GM10248 (cell line): Measurements from ENCODE around the gene BOD1.

ENCODE experiments used
- CTCF ChIA-PET: fragments of 300-600 bp; sonication (Branson Sonifier 250); formaldehyde crosslinking; extraction: SDS; loops from one replicate; lab custom pipeline; 2021; ENCODE audit warnings: antibody characterized with exemption; lab: Yijun Ruan, JAX
- POLR2A ChIA-PET: fragments of 350-650 bp; sonication (Branson Sonifier 250); formaldehyde crosslinking; extraction: SDS; loops from one replicate; lab custom pipeline; 2020; ENCODE audit warnings: antibody characterized with exemption; lab: Yijun Ruan, JAX
- DNase-seq: peaks from one replicate; pipeline ENCODE4 v3.0.0; 2012; ENCODE audit errors: extremely low spot score
- TF ChIP-seq, protein P1 (sequence below): IDR thresholded peaks from 2 replicates; pipeline ENCODE4 v1.5.1; 2012; ENCODE audit warnings: mild to moderate bottlenecking, low read depth; ENCODE audit errors: extremely low read depth, missing control alignments, control extremely low read depth

Gene BOD1

DNA sequence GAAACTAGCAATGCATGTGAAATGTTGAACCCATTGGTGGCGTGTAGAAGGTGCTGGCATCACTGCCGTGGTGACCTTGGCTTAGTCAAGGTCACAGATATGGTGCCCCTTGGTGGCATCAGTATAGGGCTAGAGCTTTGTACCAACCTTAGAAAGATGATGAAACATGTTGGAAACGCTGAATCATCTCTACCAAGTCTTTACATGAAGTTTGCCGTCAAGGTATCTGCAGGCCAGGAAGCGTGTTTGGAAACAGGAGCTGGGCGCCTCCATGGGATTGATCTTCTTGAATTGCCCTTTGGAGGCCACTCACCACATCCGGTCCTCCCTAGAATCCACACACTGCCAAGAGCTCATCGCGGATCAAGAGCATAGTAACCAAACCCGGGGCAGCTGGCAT is 16.9 kb upstream of the BOD1 start:
- TF ChIP-seq, protein P1, sequence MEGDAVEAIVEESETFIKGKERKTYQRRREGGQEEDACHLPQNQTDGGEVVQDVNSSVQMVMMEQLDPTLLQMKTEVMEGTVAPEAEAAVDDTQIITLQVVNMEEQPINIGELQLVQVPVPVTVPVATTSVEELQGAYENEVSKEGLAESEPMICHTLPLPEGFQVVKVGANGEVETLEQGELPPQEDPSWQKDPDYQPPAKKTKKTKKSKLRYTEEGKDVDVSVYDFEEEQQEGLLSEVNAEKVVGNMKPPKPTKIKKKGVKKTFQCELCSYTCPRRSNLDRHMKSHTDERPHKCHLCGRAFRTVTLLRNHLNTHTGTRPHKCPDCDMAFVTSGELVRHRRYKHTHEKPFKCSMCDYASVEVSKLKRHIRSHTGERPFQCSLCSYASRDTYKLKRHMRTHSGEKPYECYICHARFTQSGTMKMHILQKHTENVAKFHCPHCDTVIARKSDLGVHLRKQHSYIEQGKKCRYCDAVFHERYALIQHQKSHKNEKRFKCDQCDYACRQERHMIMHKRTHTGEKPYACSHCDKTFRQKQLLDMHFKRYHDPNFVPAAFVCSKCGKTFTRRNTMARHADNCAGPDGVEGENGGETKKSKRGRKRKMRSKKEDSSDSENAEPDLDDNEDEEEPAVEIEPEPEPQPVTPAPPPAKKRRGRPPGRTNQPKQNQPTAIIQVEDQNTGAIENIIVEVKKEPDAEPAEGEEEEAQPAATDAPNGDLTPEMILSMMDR, result no peak
- no peak for DNase-seq
- ChIA-PET CTCF (interaction anchor here (1.0 to 2.1 kb wide), 9 partner anchors 10 to 341 kb away, joined by 3 to 13 read pairs (median 4); partner anchors contain the start of gene BOD1), POLR2A (no interaction called here)

DNA sequence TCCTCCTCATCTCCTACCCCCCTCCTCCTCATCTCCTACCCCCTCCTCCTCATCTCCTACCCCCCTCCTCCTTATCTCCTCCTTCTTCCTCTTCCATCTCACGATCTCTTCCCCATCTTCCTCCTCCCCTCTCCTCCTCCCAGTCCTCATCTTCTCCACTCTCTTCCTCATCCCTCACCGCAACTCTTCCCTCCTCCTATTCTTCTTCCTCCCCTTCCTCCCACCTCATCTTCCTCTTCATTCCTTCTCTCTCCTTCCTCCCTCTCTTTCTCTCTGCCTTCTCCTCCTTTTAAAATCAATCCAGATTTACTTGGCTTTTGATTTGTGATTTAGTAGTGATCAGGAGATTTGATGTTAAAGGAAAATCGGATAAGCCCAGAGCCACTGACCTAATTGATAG is 15.0 kb upstream of the BOD1 start:
- no peak for DNase-seq
- POLR2A ChIA-PET, result no interaction called here
- CTCF ChIA-PET, result interaction anchor here (1.4 kb wide), 1 partner anchor 59 kb away, joined by 3 read pairs; no protein-coding TSS in a partner anchor
- TF ChIP-seq, protein P1, result no peak

DNA sequence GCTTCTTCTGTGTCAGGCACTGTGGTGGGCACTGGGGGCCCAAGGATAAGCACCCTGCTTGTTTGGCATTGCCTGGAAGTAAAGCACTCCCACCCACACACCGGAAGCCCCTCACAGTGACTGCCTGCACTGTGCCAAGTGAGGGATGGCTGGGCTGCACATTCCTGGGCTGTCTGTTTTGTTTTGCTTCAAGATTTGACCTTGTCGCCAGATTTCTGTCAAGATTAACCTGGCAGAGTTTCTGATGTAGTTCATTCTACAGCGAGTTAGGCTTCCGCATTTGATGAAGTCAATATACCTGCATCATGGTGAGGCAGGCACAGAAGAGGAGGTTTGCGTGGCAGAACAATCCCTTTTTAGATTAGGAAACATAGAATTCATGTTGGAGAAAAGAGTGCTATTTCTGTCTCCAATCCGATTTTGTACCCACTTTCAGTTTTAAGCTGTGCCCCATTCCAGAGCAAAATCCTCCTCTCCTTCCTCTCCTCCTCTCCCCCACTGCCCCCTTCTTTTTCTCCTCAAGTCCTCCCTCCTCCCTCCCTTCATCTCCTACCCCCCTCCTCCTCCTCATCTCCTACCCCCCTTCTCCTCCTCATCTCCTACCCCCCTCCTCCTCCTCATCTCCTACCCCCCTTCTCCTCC is 14.4 kb upstream of the BOD1 start:
- ChIA-PET POLR2A (no interaction called here), CTCF (interaction anchor here (1.1 to 6.0 kb wide), 6 partner anchors 11 to 350 kb away, joined by 3 to 63 read pairs (median 10); partner anchors contain the start of gene BOD1)
- no peak for DNase-seq
- TF ChIP-seq, protein P1, result no peak

DNA sequence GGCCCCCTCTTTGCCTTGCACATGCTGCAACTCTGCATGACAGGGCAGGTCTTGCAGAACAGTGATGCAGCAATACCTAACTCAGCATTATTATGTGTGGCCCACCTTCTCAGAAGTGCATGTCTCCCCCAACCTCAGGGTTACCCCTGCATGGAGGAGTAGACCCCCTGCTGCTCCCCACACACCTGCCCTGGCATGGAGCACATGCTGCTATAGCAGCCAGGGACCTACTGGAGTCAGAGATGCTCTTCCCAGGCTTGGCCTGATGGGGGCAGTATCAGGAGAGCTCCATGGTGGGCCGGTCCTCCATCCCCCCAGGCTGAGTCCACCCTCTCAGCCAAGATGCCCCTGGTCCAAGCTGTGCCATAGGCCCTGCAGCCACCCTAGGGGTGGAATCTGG is 13.2 kb upstream of the BOD1 start:
- peak; percentile 62 for DNase-seq
- TF ChIP-seq, protein P1, result peak; percentile 35
- CTCF ChIA-PET, result interaction anchor here (0.8 to 6.0 kb wide), 19 partner anchors 9 to 351 kb away, joined by 3 to 63 read pairs (median 6); partner anchors contain the start of gene BOD1
- POLR2A ChIA-PET, result no interaction called here

DNA sequence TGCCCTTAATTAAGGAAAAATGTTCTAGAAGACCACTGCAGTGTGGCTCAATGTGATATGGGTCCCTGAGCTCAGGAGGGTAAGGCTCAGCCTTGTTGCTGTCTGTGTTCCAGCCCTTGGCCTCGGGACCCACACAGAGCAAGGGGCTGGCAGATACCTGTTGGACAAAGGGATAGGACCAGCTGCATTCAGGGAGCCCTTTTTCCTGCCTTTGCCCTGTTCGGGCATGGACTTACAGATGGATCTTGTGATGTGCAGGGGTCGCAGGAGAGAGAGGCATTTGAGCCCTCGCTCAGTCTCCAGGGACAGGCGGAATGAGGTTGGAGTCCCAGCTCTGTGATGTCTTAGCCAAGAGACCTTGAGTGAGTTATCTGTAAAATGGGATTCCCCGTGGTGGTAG is 12.1 kb upstream of the BOD1 start:
- POLR2A ChIA-PET, result no interaction called here
- TF ChIP-seq, protein P1, result no peak
- no peak for DNase-seq
- CTCF ChIA-PET, result interaction anchor here (0.9 to 6.0 kb wide), 15 partner anchors 8 to 683 kb away, joined by 3 to 63 read pairs (median 7); partner anchors contain the start of genes BOD1 and CPEB4

DNA sequence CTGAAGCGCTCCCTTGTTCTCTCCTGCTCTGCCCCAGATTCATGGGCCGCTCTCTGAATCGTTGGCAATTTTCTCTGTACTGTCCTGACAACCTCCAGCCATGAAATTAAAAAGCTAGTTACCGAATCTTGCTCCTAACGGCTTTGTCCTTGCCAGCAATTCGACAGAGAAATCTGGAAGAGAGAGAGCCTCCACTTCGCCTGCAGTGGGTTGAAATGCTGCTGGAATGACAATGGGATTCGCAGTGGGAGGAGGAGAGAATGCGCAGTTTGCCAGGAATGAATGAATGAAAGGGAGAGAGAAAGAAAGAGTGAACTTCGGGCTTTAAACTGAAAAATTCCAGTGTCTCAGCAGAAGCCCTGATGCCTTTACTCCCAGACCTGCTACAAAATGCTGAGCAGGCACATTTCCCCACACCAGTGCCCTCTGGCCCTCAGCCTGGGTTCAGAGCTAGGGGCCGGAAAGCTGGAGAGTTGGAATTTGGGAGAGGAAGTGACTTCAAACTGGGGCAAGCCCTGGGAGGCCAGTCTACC is 11.5 kb upstream of the BOD1 start:
- ChIA-PET POLR2A (no interaction called here), CTCF (interaction anchor here (1.3 to 6.0 kb wide), 11 partner anchors 8 to 683 kb away, joined by 3 to 63 read pairs (median 8); partner anchors contain the start of genes BOD1 and CPEB4)
- TF ChIP-seq, protein P1, result no peak
- DNase-seq, result no peak
